Lung (tissue), 5 donors: Measurements from ENCODE around the gene AGGF1. TPM values are rescaled to one million over a fixed set of nuclear protein-coding genes. Genes with fewer than 3 reads are reported as not detected.

ENCODE experiments used
- polyA plus RNA-seq, 2 donors: library from polyadenylated mRNA; stranded (reverse); fragments of 200-250 nt; gene quantifications; one replicate each; pipeline ENCODE4 v1.2.1, GENCODE V29; 2013
- small RNA-seq: library from RNA; depleted of rRNA; stranded (forward); fragments of <200 nt; gene quantifications from one replicate; pipeline ENCODE3, GENCODE V24; 2014; ENCODE audit warnings: low replicate concordance
- total RNA-seq, 2 donors: library from RNA; depleted of rRNA in 1 of 2; stranded (reverse); fragments of >200 nt in 1 of 2; gene quantifications; one replicate each; pipeline ENCODE4 v1.2.1, GENCODE V29; 2014 to 2021
- donor health status: Bipolar disorder and iron deficiency.
- donor health status: healthy.
- donor health status: DM: yes; HTN: yes; CAD: no.

The AGGF1 gene
- total and polyA plus RNA-seq, 4 donors: 7.7 to 29.9 (median 16.5) TPM

Small RNA genes within 50 kb of the gene (small RNA-seq; reads per million reads assigned to genes)
- gene SNORA47: 468 reads per million, percentile 99 among the genes with 10 or more reads in this experiment

Other genes starting within 250 kb of the AGGF1 start
- gene F2RL1, start 211.4 kb upstream of the AGGF1 start, total RNA-seq: 10 to 100 TPM in 1 of 2 donors, 1 to 10 TPM in 1; 5.5 to 19.2 TPM
- gene F2RL1, start 211.4 kb upstream of the AGGF1 start, polyA plus RNA-seq: 1 to 10 TPM; 3.8 to 5.3 TPM
- 1 to 10 TPM; 1.3 to 1.9 TPM for gene S100Z, start 180.4 kb upstream of the AGGF1 start, total RNA-seq
- 1 to 10 TPM in 1 of 2 donors, under 1 TPM in 1; 0.77 to 1.7 TPM for gene S100Z, start 180.4 kb upstream of the AGGF1 start, polyA plus RNA-seq
- under 1 TPM; 0.37 to 0.58 TPM for gene CRHBP, start 77.4 kb upstream of the AGGF1 start, total RNA-seq
- under 1 TPM; 0.21 to 0.30 TPM for gene CRHBP, start 77.4 kb upstream of the AGGF1 start, polyA plus RNA-seq
- 10 to 100 TPM in 1 of 2 donors, 1 to 10 TPM in 1; 5.9 to 17.1 TPM for gene ZBED3, start 56.9 kb downstream of the AGGF1 start, total RNA-seq
- 1 to 10 TPM; 1.8 to 4.7 TPM for gene ZBED3, start 56.9 kb downstream of the AGGF1 start, polyA plus RNA-seq
- gene PDE8B, start 180.3 kb downstream of the AGGF1 start, total RNA-seq: 10 to 100 TPM in 1 of 2 donors, 1 to 10 TPM in 1; 2.3 to 10.6 TPM
- 1 to 10 TPM; 1.6 to 1.8 TPM for gene PDE8B, start 180.3 kb downstream of the AGGF1 start, polyA plus RNA-seq